Measurements from ENCODE around the gene GRIK5.

GRIK5 gene

DNA sequence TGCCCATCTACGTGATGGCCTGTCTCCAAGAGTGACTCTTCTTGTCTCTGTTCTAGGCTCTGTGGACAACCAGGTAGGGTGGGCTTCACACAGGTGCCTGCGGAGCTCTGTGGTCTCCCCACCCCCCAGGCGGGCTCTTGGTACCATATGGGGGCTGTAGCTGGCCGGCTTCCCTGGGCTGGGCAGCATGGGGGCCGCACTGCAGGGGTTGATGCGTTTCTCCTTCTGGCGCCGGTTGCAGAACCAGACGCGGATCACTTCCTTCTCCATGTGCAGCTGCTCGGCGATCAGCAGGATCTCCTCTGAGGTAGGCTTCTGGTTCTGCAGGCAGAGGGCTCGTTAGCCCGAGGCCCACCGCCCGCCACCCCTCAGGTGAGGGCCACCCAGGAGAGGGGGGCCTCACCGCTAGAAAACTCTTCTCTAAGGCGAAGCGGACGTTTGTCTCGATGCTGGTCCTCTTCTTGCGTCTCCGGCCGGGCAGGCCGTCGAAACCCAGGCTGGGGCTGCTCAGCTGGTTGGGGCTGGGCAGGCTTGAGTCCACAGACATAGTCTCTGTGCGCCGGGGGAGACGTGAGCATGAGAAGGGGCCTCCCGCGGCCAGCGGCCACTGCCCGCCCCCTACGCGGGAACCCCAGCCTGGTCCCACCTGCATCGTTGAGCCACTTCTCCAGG is 25.3 kb upstream of the GRIK5 start:
- DNase-seq (ENCODE audit: low read depth in 2 of 2): no peak

DNA sequence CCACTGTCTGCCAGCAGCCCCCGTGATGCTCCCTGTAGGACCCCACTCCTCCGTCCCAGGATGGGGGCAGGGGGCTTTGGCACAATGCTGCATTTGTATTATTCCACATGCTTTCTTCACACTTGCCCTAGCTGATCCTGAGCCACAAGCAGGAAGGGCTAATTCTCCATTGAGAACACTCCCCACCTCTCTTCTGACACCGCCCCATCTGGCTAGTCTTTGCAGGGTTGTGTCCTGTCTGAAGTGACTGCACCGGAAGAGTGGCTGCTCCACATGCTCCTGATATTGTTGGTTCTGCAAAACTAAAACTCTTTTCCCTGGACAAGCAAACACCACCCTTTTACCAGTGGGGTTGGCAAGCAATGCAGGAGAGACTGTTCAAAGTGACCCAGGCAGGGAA is 23.9 kb upstream of the GRIK5 start:
- no peak for DNase-seq (ENCODE audit: low read depth in 2 of 2)

DNA sequence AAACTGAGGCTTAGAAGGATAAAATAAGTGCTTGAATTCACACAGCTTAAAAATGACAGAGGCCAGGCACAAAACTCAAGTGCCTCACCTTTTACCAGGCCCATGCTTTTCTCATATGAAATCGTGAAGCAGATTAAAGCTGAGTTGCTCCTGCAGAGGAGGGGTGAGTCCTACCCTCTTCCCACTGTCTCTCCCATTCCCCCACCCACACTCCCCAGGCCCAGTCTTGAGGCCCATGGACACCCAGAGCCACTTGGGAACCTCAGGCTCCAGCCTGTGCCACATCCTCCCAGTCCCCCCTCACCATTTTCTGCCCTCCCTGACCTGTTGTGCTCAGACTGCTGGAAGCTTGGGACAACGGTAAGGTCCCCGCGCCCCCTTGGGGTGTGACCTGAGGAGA is 23.5 kb upstream of the GRIK5 start:
- no peak for DNase-seq (ENCODE audit: low read depth in 2 of 2)

DNA sequence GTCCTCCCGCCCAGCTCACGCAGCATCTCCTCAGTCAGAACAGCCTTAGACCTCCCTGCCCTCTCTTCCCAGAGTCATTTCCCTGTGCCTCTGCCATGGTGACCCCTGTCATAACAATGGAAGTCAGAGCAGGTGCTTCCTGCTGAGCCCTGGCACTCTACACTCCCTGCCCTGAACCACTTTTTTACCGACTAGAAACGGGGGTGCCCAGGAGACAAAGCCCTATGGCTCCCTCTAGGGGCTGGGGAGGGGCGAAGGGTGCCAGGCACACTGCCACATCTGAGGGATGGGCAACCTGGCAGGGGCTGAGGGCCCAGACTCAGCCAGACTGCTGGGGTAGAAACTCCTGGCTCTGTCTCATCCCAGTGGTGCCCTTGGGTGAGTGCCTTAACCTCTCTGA is 22.3 kb upstream of the GRIK5 start:
- peak in 1 of 2 donors; percentile 19 for DNase-seq (ENCODE audit: low read depth in 2 of 2)

DNA sequence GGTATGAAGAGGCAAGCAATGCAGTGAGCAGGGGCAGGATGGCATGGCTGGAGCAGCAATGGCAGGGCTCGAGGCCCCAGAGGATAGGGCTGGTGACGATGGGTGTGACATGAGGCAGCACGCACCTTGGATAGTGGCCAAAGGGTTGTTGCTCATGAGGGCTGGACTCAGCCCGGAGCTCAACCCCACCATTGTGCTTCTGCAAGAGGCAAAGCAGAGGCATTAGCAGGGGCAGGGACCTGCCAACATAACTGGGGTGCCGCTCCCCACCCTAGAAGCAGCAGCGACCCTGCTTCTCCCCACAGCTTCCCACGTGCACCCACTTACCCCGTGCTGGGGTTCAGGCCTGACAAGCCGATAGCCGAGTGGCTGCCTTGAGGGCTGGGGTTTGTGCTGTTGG is 21.7 kb upstream of the GRIK5 start:
- DNase-seq (ENCODE audit: low read depth in 2 of 2): no peak

DNA sequence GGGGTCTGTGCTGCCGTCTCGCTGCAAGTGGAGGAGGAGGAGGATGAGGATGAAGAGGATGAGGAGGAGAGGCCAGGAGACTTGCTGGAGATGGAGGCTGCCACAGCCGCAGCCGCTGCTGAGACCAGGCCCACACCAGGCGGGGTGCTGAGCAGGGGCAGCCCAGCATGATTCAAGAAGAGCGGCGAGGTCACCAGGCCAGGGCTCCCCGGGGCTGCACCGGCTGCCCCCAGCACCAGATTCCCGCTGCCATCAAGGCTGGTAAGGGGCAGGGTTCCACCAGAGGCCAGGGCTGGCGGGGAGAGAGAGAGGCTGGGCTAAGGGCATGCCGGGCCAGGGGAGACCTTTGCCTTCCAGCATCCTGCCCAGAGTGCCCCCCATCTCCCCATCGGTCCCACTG is 21.3 kb upstream of the GRIK5 start:
- DNase-seq (ENCODE audit: low read depth in 2 of 2): no peak

DNA sequence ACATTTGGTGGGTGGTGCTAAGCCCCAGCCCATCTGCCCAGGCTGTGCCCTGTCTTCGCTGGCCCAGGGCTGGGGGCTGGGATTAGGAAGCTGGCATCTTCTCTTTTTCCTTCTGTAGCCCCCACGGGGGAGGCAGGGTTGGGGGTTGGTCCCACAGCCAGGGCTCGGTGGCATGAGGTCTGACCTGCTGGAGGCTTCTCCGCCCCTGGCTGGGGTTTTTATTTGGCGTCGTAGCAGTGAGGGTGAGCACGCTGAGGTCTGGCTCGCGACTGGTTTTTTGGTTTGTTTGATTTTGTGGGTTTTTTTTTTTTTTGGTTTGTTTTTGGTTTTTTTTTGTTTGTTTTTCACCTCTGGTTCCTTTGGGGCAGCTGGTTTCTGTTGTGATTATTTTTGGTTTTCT is 20.7 kb upstream of the GRIK5 start:
- DNase-seq (ENCODE audit: low read depth in 2 of 2): no peak

DNA sequence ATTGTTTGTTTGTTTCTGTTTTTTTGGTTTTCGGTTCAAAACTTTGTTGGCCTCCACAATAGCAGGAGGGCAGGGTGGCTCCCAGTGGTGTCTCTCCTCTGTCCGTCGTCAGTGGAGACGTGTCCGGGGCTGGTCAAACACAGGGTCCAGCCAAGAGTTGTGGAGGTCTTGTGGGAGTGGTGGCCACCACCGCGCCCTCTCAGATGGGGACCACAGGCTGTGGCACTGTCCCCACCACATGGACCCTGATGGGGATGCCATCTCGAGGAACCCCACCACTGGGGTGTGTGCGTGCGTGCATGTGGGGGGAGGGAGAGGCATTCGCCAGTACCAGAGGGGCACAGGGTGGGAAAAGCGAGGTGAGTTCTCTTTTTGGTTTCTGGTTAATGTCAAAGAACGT is 19.8 kb upstream of the GRIK5 start:
- DNase-seq (ENCODE audit: low read depth in 2 of 2): no peak

DNA sequence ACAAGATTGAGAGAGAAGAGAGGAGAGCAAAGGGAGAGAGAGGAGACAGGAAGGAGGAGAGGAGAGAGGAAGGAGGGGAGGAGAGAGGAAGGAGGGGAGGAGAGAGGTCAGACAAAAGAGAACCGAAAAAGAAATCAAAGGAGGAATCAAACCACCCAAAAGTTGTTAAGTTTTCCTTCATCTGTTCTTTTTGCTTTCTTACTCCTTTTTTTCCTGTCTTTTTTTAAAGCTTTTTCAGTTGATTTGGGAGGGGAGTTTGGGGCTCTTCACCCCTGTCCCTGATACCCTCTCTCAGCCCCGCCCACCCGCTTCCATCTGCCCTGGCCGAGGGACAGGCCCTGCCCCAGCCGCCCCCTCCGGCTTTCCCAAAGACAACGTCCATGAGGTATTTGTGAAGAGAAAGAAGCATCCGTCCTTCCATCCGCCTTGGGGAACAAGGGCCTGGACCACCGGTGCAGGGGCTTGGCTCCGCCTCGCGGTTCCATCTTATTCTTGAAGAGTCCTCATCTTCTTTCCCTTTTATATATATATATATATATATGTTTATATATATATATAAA is 19.3 kb upstream of the GRIK5 start:
- no peak for DNase-seq (ENCODE audit: low read depth in 2 of 2)

DNA sequence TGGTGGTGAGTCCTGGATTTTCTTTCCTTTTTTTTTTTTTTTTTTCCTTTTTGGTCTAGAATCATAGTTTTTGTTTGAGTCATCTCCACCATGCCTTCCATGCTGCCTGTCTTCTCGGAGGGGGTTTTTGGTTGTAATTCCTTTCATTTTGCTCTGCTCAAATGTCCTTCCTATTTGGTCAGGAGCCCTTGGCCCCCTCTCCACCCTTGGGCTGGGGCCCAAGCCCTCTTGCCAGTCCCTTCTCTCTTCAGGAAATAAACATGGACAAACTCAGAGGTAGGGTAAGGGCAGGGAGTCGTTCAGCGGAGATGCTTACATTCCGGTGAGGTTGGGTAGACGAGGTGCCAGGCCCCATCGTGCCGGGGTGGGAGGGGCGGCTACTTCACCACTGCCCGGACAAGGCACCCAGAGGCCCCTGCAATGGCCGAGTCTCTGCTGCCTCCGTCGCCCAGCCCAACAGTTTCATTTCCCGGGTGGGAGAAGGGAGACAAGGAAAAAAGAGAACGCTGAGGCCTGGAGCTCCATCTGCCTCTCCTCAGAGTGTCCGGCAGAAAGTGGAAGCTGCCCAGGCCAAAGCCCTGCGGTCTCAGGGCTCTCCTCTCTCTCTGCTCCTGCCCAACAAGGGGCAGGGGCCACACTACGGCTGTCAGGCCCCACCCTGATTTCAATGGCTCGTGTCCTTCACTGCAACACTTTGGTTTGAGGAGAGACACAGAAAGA is 18.6 kb upstream of the GRIK5 start:
- DNase-seq (ENCODE audit: low read depth in 2 of 2): no peak

DNA sequence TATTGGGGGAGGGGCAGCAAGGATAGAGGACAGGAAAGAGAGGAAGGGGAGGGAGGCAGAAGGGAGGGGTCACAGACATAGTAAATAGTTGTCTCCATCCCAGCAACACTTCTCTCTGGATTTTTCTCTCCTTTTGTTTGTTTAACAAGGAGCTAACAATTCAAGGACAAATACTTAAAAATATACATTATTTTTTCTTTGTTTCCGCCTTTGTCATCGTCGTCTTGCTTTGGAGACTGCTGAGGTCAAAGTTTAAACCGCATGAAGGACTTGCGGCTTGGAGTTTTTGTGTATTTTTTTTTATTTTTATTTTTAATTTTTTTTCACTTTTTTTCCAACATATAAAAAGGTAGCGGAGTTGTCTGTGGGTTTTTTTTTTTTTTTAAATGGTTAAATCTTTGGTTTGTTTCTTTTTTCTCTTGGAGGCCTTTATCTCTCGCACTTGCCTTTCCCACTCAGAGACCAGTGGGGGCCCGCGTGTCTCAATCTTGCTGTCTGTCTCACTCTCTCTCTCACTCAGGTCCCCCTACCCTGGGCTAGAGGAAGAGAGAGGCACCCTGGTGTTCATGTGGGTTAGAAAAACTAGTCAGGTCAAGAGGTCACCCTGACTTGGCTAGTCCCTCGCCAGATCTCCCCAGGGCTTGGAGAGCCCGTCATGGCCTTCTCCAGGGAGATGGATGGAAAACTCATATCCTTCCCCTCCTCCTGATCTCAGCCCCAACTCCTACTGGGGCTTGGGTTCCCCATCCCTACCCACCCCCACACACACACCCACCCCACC is 17.0 kb upstream of the GRIK5 start:
- no peak for DNase-seq (ENCODE audit: low read depth in 2 of 2)

DNA sequence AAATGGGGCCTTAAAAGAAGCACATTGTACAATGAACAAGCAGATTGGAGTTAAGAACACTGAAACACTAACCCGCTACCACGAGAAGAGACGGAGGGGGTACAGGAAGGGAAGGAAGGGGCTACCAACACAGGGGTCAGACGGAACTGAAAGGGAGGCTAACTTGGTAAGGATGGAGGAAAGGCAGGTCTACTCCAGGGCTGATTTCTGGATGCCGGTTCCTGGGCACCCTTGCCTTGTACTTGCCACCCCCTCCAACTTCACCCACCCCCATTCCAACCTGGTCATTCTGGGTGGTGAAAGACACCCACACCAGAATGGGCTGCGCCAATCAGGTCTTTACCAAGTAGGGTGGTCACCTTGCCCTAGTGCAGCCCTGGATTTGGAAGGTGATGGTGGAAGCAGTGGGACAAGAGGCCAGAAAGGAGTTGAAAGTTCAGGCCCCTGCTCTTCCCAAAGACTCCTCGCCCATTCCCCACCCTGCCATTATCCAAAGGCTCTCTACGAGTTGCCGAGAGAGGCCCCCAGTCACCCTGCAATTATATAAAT is 16.3 kb upstream of the GRIK5 start:
- DNase-seq (ENCODE audit: low read depth in 2 of 2): no peak

DNA sequence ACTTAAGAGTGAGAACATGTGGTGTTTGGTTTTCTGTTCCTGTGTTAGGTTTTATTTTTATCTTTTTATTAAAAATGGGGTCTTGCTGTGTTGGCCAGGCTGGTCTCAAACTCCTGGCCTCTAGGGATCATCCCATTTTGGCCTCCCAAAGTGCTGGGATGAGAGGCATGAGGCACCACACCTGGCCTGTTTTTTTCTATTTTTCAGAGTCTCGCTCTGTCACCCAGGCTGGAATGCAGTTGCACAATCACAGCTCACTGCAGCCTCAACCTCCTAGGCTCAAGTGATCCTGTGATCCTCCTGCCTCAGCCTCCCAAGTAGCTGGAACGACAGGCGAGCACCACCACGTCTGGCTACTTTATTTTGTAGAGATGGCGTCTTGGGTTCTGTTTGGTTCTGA is 13.5 kb upstream of the GRIK5 start:
- DNase-seq (ENCODE audit: low read depth in 2 of 2): no peak

DNA sequence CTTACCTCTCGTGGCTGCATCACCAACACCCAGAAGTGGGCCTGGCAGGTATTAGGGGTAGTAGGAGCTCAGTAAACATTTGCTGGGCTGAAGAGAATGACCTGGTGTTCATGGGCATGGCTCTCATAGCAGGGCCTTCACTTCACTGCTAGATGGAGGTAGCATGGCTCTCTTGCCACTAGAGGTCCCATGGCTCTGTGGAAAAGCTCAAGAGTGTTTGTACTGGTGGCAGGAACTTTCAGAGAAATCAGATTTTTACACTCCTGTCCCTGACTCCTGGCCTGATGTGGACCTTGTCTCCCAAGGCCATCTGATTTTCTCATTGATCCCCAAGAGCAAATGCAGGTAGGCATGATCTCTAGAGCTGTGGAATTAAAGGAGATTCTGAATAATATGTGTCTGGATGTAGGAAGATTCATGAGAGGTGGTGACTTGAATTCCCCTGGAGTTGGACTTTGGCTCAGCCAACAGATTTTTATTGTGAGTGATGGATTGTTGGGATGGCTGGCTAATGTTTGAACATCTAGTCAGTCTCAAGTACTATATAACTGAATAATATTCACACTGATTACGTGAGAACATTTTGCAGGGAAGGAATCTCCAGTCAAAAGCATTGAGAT is 11.7 kb upstream of the GRIK5 start:
- no peak for DNase-seq (ENCODE audit: low read depth in 2 of 2)

DNA sequence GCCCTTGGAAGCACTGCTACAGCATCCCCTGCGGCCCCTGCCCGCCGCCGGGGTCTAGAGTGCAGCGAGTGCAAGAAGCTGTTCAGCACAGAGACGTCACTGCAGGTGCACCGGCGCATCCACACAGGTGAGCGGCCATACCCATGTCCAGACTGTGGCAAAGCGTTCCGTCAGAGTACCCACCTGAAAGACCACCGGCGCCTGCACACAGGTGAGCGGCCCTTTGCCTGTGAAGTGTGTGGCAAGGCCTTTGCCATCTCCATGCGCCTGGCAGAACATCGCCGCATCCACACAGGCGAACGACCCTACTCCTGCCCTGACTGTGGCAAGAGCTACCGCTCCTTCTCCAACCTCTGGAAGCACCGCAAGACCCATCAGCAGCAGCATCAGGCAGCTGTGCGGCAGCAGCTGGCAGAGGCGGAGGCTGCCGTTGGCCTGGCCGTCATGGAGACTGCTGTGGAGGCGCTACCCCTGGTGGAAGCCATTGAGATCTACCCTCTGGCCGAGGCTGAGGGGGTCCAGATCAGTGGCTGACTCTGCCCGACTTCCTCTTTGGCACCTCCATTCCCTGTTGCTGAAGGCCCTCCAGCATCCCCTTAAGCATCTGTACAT is 10.9 kb upstream of the GRIK5 start:
- no peak for DNase-seq (ENCODE audit: low read depth in 2 of 2)

DNA sequence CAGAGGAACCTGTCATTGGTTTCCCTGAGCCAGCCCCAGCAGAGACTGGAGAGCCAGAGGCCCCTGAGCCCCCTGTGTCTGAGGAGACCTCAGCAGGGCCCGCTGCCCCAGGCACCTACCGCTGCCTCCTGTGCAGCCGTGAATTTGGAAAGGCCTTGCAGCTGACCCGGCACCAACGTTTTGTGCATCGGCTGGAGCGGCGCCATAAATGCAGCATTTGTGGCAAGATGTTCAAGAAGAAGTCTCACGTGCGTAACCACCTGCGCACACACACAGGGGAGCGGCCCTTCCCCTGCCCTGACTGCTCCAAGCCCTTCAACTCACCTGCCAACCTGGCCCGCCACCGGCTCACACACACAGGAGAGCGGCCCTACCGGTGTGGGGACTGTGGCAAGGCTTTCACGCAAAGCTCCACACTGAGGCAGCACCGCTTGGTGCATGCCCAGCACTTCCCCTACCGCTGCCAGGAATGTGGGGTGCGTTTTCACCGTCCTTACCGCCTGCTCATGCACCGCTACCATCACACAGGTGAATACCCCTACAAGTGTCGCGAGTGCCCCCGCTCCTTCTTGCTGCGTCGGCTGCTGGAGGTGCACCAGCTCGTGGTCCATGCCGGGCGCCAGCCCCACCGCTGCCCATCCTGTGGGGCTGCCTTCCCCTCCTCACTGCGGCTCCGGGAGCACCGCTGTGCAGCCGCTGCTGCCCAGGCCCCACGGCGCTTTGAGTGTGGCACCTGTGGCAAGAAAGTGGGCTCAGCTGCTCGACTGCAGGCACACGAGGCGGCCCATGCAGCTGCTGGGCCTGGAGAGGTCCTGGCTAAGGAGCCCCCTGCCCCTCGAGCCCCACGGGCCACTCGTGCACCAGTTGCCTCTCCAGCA is 10.1 kb upstream of the GRIK5 start:
- no peak for DNase-seq (ENCODE audit: low read depth in 2 of 2)

DNA sequence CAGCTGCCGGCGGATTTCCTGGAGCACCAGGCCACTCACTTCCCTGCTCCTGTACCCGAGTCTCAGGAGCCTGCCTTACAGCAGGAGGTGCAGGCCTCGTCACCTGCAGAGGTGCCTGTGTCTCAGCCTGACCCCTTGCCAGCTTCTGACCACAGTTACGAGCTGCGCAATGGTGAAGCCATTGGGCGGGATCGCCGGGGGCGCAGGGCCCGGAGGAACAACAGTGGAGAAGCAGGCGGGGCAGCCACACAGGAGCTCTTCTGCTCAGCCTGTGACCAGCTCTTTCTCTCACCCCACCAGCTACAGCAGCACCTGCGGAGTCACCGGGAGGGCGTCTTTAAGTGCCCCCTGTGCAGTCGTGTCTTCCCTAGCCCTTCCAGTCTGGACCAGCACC is 9.3 kb upstream of the GRIK5 start:
- no peak for DNase-seq (ENCODE audit: low read depth in 2 of 2)

DNA sequence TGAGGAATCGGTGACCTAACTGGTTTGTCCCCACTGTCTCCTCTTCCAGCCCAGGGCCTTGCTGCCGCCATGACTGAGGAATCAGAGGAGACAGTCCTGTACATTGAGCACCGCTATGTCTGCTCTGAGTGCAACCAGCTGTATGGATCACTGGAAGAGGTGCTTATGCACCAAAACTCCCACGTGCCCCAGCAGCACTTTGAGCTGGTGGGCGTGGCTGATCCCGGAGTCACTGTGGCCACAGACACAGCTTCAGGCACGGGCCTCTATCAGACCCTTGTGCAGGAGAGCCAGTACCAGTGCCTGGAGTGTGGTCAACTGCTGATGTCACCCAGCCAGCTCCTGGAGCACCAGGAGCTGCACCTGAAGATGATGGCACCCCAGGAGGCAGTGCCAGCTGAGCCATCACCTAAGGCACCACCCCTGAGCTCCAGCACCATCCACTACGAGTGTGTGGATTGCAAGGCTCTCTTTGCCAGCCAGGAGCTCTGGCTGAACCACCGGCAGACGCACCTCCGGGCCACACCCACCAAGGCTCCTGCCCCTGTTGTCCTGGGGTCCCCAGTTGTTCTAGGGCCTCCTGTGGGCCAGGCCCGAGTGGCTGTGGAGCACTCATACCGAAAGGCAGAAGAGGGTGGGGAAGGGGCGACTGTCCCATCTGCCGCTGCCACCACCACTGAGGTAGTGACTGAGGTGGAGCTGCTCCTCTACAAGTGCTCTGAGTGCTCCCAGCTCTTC is 8.7 kb upstream of the GRIK5 start:
- no peak for DNase-seq (ENCODE audit: low read depth in 2 of 2)

DNA sequence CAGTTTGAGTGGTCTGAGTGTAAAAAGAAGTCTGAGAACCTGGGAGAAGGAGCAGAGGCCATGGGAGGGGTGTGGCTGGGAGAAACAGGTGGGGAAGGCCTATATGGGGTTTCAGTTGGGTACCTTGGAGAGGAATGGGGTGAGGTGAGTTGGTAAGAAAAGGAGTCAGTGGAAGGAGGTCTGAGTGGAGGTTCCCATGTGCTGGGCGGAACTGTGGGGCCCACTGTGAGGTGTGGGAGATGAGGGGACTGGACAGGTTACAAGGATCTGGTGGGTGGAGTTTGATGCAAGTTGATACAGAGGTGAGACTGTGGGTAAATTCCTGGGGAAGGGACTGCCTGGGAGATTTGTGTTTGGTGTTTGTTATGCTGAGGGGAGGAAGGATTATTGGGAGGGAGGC is 8.1 kb upstream of the GRIK5 start:
- no peak for DNase-seq (ENCODE audit: low read depth in 2 of 2)
